A673 (cell line): ENCODE measurements around the gene ZBTB38. TPM values are rescaled to one million over a fixed set of nuclear protein-coding genes. Genes with fewer than 3 reads are reported as not detected.

Source experiments
- BruUV-seq: library from RNA; stranded (reverse); fragments of 400-500 nt; replicated peaks from 2 replicates; lab custom pipeline; 2021; lab: Mats Ljungman, UMichigan
- CTCF ChIA-PET: fragments of 300-600 bp; sonication (Branson Sonifier 250); formaldehyde crosslinking; loops from one replicate; lab custom pipeline; 2022; ENCODE audit warnings: antibody characterized with exemption; lab: Charles Lee
- POLR2A ChIA-PET: fragments of 300-600 bp; sonication (Branson Sonifier 250); formaldehyde crosslinking; loops from one replicate; lab custom pipeline; 2022; ENCODE audit warnings: antibody characterized with exemption; ENCODE audit not compliant: low non-redundant PET; lab: Charles Lee
- DNase-seq: peaks from one replicate; pipeline ENCODE4 v3.0.0-alpha.2; 2015; ENCODE audit warnings: low spot score
- H3K27ac ChIP-seq: fragments of 200-600 bp; sonication (generic); 2 replicates; pipeline ENCODE4 v1.5.1; 2016; ENCODE audit warnings: mixed run types, low read depth, mild to moderate bottlenecking, mixed read lengths, antibody characterized with exemption, low read length; ENCODE audit not compliant: poor library complexity, severe bottlenecking
- H3K27me3 ChIP-seq: fragments of 200-600 bp; sonication (generic); replicated peaks from 2 replicates; pipeline ENCODE4 v1.6.1; 2017; ENCODE audit warnings: mixed run types, low read depth, mild to moderate bottlenecking, mixed read lengths, antibody characterized with exemption, low read length; ENCODE audit not compliant: insufficient read depth, poor library complexity
- H3K36me3 ChIP-seq: fragments of 200-600 bp; sonication (generic); 2 replicates; pipeline ENCODE4 v1.6.1; 2016; ENCODE audit warnings: mixed run types, mild to moderate bottlenecking, mixed read lengths, antibody characterized with exemption, low read length; ENCODE audit not compliant: insufficient read depth, poor library complexity, severe bottlenecking
- H3K4me1 ChIP-seq: fragments of 200-600 bp; sonication (generic); 2 replicates; pipeline ENCODE4 v1.6.1; 2017; ENCODE audit warnings: mixed run types, mild to moderate bottlenecking, mixed read lengths, antibody characterized with exemption, low read length; ENCODE audit not compliant: insufficient read depth, poor library complexity, severe bottlenecking
- H3K4me3 ChIP-seq: fragments of 200-600 bp; sonication (generic); 2 replicates; pipeline ENCODE4 v1.5.1; 2016; ENCODE audit warnings: low read depth, mixed run types, mild to moderate bottlenecking, mixed read lengths, low read length; ENCODE audit not compliant: poor library complexity, severe bottlenecking
- H3K9me3 ChIP-seq: fragments of 200-600 bp; sonication (generic); 2 replicates; pipeline ENCODE4 v1.6.1; 2016; ENCODE audit warnings: mixed run types, low read depth, mild to moderate bottlenecking, mixed read lengths, antibody characterized with exemption, low read length; ENCODE audit not compliant: poor library complexity, severe bottlenecking
- EZH2 ChIP-seq: fragments of 200-600 bp; sonication (generic); IDR thresholded peaks from 2 replicates; pipeline ENCODE4 v1.6.1; 2017; ENCODE audit warnings: borderline replicate concordance, low read depth, mild to moderate bottlenecking, mixed read lengths, antibody characterized with exemption, low read length; ENCODE audit not compliant: poor library complexity, severe bottlenecking
- intact Hi-C: fragments of 100-400 bp; cut with micrococcal nuclease; formaldehyde crosslinking; loops from one replicate; pipeline ENCODE4 v1.10.0; 2022; ENCODE audit not compliant: unreplicated experiment
- total RNA-seq: library from RNA; stranded (reverse); gene quantifications from 2 replicates; pipeline ENCODE4 v1.2.3, GENCODE V29; 2021
- TF ChIP-seq, protein P1 (sequence below): fragments of 300-800, 200-600 bp; sonication (generic); conservative IDR thresholded peaks from 2 replicates; pipeline ENCODE4 v1.5.1; 2017; ENCODE audit warnings: low read depth, mild to moderate bottlenecking, antibody characterized with exemption, low read length, moderate library complexity, mixed read lengths

Gene ZBTB38
- total RNA-seq, 1 experiment from 2014 or later: 23.7 TPM

DNA sequence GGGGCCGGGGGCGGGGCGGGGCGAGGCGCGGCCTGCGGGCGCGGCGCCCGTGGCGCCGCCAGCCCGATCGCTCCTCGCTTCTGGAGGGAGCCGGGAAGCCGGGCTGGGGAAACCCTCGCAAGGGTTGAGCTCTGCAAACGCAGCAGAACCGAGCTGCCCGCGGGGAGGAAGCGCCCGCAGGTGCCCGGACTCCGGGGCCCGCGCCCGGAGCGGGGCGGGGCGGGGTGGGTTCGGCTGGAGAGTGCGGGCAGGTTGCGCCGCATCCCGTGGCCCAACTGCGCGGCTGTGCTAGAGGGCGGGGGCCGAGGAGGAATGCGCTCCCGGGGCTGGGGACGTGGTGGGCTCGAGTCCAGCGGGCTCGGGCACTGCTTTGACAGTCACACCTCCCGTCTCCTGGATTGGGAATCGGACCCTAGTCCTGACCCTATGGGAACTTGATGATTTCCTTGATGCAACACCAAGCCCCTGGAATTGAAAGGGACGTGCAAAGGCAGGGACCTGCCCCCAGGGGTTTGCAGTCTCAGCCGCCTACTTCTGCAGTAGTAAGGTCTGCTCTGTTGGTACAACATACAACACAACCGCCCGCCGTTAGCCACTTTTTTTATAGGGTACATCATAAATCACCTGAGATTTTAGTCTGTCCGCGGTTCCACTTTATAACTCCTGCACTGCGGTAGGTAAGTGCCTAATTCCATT is 34.3 kb downstream of the ZBTB38 start:
- no peaks in the 10 kb centered on the region for H3K27me3 ChIP-seq
- POLR2A ChIA-PET: interaction anchor here (0.6 to 0.7 kb wide), 2 partner anchors 85 to 361 kb away, joined by 3 to 8 read pairs; no protein-coding TSS in a partner anchor
- H3K9me3 ChIP-seq: no peaks in the 10 kb centered on the region
- no peaks in the 10 kb centered on the region for H3K4me1 ChIP-seq
- no TSS peak for BruUV-seq
- CTCF ChIA-PET: no interaction called here
- H3K27ac ChIP-seq: peak overlapping the region; percentile 85
- intact Hi-C loops: no loop called here
- TF ChIP-seq, protein P1, sequence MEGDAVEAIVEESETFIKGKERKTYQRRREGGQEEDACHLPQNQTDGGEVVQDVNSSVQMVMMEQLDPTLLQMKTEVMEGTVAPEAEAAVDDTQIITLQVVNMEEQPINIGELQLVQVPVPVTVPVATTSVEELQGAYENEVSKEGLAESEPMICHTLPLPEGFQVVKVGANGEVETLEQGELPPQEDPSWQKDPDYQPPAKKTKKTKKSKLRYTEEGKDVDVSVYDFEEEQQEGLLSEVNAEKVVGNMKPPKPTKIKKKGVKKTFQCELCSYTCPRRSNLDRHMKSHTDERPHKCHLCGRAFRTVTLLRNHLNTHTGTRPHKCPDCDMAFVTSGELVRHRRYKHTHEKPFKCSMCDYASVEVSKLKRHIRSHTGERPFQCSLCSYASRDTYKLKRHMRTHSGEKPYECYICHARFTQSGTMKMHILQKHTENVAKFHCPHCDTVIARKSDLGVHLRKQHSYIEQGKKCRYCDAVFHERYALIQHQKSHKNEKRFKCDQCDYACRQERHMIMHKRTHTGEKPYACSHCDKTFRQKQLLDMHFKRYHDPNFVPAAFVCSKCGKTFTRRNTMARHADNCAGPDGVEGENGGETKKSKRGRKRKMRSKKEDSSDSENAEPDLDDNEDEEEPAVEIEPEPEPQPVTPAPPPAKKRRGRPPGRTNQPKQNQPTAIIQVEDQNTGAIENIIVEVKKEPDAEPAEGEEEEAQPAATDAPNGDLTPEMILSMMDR: no peak
- TF ChIP-seq EZH2: no peak
- peak; percentile 56 for DNase-seq
- H3K4me3 ChIP-seq: peak overlapping the region; percentile 62
- H3K36me3 ChIP-seq: peaks cover 9% of the 10 kb centered on the region

- no peak for DNase-seq
- H3K27me3 ChIP-seq: no peaks in the 10 kb centered on the region
- TF ChIP-seq, protein P1: no peak
- no peak for TF ChIP-seq EZH2
- H3K27ac ChIP-seq: no peak overlapping the region
- H3K4me3 ChIP-seq: peak overlapping the region; percentile 62
- H3K36me3 ChIP-seq: peaks cover 9% of the 10 kb centered on the region
- ChIA-PET CTCF (interaction anchor here (0.6 kb wide), 1 partner anchor 35 kb away, joined by 3 read pairs; no protein-coding TSS in a partner anchor), POLR2A (no interaction called here)
- no peaks in the 10 kb centered on the region for H3K9me3 ChIP-seq
- no peaks in the 10 kb centered on the region for H3K4me1 ChIP-seq
- intact Hi-C loops: no loop called here
- BruUV-seq: TSS peak; percentile 19
These were observed 35.3 kb downstream of the ZBTB38 start for GRCh38 chr3:141403576-141403975.

- Histone ChIP-seq H3K4me1 (peaks cover 8% of the 10 kb centered on the region), H3K27ac (no peak overlapping the region), H3K9me3 (no peaks in the 10 kb centered on the region), H3K4me3 (no peak overlapping the region), H3K36me3 (peaks cover 9% of the 10 kb centered on the region), H3K27me3 (no peaks in the 10 kb centered on the region)
- ChIA-PET CTCF (no interaction called here), POLR2A (no interaction called here)
- intact Hi-C loops: no loop called here
- BruUV-seq: no TSS peak
- TF ChIP-seq, protein P1: no peak
- TF ChIP-seq EZH2: no peak
- no peak for DNase-seq
These were observed 36.7 kb downstream of the ZBTB38 start for GRCh38 chr3:141405025-141405424.
